Measurements from ENCODE around the gene SUPT6H. TPM values are rescaled to one million over a fixed set of nuclear protein-coding genes. Genes with fewer than 3 reads are reported as not detected.
"Not testable (repeated sequence)": the region's sequence is repeated elsewhere in the genome, so short reads cannot be mapped to it uniquely, and the experiment has no call there.

The SUPT6H gene
- total RNA-seq, 2 experiments from 2014 or later: 77.0 to 77.9 TPM

DNA sequence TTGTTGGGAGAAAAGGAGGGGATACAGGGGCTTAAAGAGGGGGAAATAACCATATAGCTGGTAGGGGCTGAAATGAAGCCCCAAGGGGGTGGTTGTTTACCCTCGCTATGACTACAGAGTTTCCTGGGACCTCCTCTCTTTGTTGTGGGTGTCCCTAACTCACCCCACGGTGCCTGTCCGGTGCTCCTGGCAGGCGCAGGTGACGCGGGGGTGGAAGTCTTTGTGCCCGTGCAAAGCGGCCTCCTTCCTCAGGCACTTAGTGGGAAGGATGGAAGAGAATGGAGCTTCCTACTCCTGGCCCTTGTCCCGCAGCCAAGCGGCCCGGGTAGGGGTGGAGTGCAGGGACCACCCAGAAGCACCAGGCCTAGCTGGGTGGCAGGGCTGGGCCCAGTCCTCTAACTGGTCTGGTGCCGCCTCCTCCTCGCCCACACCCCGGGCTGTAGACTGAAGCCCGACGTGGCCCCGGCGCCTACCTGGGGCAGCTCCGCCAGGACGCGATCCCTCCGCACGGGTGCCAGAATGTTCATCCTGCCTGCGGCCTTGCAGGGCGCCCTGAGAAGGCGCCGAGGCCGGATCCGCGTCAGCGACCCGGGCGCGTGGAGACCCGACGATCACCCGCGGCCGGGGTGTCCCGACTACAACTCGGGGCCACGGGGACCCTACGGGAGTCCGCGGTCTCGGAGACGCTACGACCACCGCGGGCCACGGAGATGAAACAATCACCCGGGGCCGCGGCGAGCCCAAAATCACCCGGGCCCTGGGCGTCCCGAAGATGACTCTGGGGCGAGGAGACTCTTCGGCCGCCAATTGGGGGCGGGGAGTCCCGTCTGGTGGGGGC, 55.0 kb downstream of the SUPT6H start:
- H3K27ac Mint-ChIP-seq: no peak overlapping the region
- H3K27me3 Mint-ChIP-seq: peaks cover 45% of the 10 kb centered on the region

DNA sequence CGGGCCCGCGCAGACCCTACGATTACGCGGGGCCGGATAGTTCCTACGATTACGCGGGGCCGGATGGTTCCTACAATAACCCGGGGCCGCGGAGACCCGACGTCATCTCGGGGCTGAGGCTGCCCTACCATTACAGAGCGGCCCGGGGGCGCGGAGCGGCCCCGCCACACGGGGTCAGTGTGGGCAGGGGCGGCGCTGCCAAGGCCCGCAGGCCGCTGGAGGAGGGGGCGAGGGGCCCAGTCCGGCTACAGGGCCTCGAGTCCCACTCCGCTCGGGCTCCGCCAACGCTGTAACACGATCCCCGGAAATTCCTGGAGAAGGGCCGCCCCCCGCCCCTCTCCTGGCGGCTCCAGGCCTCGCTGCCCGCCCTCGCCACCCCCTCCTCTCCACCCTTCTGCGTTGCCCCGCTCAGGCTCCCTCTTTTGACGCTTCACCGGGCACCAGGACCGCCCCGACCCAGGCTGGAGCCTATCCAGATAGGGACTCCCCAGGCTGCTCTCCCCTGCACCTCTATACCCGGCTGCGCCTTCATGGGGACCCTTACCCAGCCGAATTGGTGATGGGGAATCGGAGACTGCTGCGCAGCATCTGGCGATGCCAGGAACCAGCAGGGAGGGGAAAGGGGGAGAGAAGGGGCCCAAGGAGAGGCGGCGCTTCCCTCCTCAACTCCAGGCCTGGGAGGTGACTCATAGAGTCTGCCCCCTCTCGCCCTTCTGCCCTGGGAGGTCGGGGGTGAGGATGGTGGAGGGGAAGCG, 55.8 kb downstream of the SUPT6H start, which contains the start of gene RAB34:
RAB34 (minus strand) TSS at position 291 of the 755 bp plus-strand sequence. CDS start 602 bp downstream, outside the sequence.
- H3K36me3 Mint-ChIP-seq: peaks cover 30% of the 10 kb centered on the region
- H3K9me3 Mint-ChIP-seq: no peaks in the 10 kb centered on the region
- peak within 1 kb of the TSS; percentile 62 for H3K4me3 Mint-ChIP-seq
- H3K27me3 Mint-ChIP-seq: peaks cover 45% of the 10 kb centered on the region
- no peak for DNase-seq
- H3K4me1 Mint-ChIP-seq: peaks cover 20% of the 10 kb centered on the region
- peak within 1 kb of the TSS; percentile 64 for H3K27ac Mint-ChIP-seq

More for the DNA sequence above, 55.0 kb downstream of the SUPT6H start:
- Mint-ChIP-seq H3K9me3 (no peaks in the 10 kb centered on the region), H3K36me3 (peaks cover 22% of the 10 kb centered on the region), H3K4me3 (peak overlapping the region; percentile 29), H3K4me1 (peaks cover 17% of the 10 kb centered on the region)
- DNase-seq: no peak

DNA sequence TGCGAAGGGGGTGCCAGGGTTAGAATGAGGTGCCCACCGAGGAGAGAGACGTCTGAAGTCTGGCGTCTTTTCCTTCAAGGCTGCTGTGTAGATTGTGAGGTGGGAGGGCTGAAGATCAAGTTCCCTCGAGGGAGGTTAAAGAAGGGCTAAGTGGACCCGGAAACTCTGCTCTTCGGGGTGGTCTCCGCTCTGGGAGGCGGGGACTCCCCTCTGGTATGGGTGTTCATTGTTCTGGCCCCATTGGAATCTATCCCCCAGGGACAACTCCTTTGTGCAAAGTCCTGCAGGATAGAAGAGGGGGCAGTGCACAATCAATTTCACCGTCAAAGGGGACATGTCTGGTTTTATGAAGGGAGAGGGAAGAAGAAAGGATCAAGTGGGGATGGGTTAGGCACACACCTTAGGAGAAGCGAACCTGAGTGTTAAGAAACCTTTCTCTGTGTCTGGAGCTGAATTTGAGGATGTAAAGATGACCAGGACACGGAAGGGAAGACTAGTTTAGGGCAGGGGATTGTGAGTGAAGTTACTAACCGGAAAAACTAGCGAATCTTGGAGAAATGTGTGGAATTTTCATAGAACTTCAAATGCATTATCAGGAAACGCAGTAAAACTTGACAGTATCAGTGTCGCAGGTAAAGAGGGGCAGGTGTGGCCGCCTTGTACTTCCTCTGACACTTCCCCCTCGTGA, 56.5 kb downstream of the SUPT6H start:
- Mint-ChIP-seq H3K36me3 (peaks cover 37% of the 10 kb centered on the region), H3K4me3 (peak overlapping the region; percentile 62), H3K27ac (peak overlapping the region; percentile 64), H3K4me1 (peaks cover 25% of the 10 kb centered on the region), H3K9me3 (no peaks in the 10 kb centered on the region), H3K27me3 (peaks cover 45% of the 10 kb centered on the region)
- DNase-seq: no peak

DNA sequence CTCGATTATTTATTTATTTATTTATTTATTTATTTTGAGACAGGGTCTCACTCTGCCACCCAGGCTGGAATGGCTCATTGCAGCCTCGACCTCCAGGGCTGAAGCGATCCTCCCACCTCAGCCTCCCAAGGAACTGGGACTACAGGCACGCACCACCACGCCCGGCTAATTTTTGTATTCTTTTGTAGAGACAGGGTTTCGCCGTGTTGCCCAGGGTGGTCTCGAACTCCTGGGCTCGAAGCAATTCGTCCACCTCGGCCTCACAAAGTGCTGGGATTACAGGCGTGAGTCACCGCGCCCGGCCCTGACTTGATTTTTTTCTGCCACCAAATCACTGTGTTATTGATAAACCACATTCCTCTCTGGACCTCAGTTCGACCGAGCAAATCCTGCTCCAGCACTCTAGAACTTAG, 57.0 kb downstream of the SUPT6H start:
- DNase-seq: no peak

DNA sequence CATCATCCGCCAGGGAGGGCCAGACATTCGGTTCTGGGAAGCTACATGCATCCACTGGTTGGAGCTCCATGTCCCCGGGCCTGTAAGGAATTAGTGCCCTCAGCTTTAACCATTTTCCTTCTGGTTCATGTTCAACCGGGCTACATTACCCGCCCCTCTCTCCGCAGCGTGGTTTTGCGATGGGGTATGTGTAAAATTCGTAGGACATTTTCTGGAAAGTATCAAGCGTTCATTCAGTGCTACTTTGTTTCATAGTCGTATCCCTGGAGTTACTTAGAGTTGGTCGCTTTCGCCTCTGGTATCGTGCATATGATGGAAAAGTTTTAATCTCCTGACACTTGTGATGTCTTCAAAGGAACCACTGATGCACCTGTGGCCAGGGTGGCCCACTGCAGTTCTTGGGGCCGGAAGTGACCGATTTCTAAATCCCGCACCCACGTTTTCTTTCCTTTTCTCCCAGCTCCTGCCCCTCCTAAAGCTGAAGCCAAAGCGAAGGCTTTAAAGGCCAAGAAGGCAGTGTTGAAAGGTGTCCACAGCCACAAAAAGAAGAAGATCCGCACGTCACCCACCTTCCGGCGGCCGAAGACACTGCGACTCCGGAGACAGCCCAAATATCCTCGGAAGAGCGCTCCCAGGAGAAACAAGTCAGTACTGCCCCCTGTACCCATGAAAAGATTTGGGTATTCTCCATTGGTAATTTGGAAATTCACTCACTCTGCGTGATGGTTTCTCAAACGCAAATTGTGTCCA, 58.4 kb downstream of the SUPT6H start:
- Mint-ChIP-seq H3K4me3 (peak overlapping the region; percentile 100), H3K36me3 (peaks cover 56% of the 10 kb centered on the region), H3K4me1 (peaks cover 42% of the 10 kb centered on the region), H3K9me3 (no peaks in the 10 kb centered on the region), H3K27me3 (peaks cover 30% of the 10 kb centered on the region), H3K27ac (peak overlapping the region; percentile 100)
- DNase-seq: peak; percentile 42

More for the DNA sequence above, 57.0 kb downstream of the SUPT6H start:
- Mint-ChIP-seq H3K9me3 (no peaks in the 10 kb centered on the region), H3K27ac (peak overlapping the region; percentile 100), H3K36me3 (peaks cover 42% of the 10 kb centered on the region), H3K4me3 (peak overlapping the region; percentile 100), H3K27me3 (peaks cover 41% of the 10 kb centered on the region), H3K4me1 (peaks cover 31% of the 10 kb centered on the region)

DNA sequence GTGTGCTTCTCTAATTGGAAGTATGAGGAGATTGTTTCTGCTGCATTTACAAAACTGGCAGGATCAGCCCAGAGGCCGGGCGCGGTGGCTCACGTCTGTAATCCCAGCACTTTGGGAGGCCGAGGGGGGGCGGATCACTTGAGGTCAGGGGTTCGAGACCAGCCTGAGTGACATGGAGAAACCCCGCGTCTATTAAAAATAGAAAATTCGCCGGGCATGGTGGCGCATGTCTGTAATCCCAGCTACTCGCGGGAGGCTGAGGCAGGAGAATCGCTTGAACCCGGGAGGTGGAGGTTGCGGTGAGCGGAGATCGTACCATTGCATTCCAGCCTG, 59.0 kb downstream of the SUPT6H start:
- H3K9me3 Mint-ChIP-seq, DNase-seq: not testable (repeated sequence)
- H3K27me3 Mint-ChIP-seq: peaks cover 28% of the 10 kb centered on the region
- H3K4me3 Mint-ChIP-seq: peak overlapping the region; percentile 100
- H3K36me3 Mint-ChIP-seq: peaks cover 61% of the 10 kb centered on the region
- H3K27ac Mint-ChIP-seq: peak overlapping the region; percentile 100
- peaks cover 45% of the 10 kb centered on the region for H3K4me1 Mint-ChIP-seq

DNA sequence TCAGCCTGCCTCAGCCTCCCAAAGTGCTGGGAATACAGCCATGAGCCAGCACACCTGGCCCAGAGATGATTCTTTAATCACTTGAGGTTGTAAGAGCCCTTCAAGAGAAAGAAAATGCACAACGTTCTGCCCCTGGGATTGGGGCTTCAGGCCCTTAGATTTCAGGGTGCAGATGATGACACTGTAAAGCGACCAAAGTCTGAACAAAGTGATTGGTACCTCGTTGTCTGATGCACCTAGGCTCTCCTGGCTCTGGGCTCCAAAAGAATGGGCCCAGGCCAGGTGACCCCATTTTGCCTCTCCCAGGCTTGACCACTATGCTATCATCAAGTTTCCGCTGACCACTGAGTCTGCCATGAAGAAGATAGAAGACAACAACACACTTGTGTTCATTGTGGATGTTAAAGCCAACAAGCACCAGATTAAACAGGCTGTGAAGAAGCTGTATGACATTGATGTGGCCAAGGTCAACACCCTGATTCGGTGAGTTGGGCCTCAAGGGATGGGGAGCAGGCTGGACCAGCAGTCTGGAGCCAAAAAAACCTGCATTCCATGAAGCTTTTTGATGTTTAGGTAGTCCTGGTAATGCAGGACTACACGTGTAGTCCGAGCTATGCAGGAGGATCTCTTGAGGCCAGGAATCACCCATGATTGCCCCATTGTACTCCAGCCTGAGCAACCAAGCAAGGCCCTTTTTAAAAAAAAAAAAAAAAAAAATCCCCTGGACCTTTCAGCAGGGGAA, 60.6 kb downstream of the SUPT6H start:
- peaks cover 47% of the 10 kb centered on the region for H3K4me1 Mint-ChIP-seq
- peaks cover 61% of the 10 kb centered on the region for H3K36me3 Mint-ChIP-seq
- no peaks in the 10 kb centered on the region for H3K9me3 Mint-ChIP-seq
- H3K4me3 Mint-ChIP-seq: peak overlapping the region; percentile 100
- H3K27me3 Mint-ChIP-seq: peaks cover 20% of the 10 kb centered on the region
- no peak for DNase-seq
- peak overlapping the region; percentile 100 for H3K27ac Mint-ChIP-seq

DNA sequence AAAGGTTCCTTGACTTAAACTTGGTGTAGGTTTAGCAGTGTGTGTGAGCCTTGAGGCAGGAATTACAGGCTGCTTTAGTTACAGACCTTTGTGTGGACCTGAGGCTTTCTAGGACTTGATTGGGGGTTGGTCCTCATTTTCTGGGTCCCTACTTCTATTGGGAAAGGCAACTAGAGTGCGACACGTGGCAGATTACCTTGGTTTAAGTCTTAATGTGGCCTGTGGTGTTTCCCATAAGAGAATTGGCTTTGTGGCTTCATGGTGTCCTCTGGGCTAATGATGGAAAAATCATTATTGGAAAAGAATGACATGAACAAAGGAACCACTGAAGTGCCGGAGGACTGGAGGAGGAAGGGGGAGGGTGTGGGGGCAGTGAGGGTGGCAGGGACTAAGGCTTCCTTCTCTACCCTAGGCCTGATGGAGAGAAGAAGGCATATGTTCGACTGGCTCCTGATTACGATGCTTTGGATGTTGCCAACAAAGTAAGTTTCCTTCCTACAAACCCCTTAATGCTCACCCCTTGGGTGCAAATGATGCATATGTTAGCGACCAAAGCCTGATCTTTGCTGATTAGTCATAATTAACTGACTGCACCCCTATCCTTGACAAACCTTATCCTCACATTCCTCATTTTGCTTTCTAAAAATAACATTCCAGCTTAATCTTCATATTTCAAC, 61.3 kb downstream of the SUPT6H start:
- Mint-ChIP-seq H3K27me3 (peaks cover 15% of the 10 kb centered on the region), H3K27ac (peak overlapping the region; percentile 90), H3K4me3 (peak overlapping the region; percentile 100)

DNA sequence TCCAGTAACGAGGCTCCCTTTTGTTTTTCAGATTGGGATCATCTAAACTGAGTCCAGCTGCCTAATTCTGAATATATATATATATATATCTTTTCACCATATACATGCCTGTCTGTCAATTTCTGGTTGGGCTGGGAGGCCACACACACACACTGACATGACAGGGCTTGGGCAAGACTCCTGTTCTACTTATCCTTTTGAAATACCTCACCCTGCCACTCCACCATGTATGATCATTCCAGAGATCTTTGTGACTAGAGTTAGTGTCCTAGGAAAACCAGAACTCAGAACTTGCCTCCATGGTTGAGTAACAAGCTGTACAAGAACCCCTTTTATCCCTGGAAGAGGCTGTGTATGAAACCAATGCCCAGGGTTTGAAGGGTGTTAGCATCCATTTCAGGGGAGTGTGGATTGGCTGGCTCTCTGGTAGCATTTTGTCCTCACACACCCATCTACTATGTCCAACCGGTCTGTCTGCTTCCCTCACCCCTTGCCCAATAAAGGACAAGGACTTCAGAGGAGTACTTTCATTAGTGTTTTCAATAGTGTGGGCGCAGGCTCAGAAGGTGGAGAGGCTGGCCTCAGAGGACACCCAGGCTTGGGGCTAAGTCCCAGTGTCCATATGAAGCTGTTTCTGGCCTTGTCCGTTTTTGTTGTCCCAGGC, 62.0 kb downstream of the SUPT6H start:
- Mint-ChIP-seq H3K36me3 (peaks cover 61% of the 10 kb centered on the region), H3K4me3 (peak overlapping the region; percentile 100), H3K4me1 (peaks cover 44% of the 10 kb centered on the region), H3K27ac (peak overlapping the region; percentile 90), H3K27me3 (peaks cover 13% of the 10 kb centered on the region)
- not testable (repeated sequence) for H3K9me3 Mint-ChIP-seq, DNase-seq

More for the DNA sequence above, 61.3 kb downstream of the SUPT6H start:
- no peak for DNase-seq
- Mint-ChIP-seq H3K36me3 (peaks cover 61% of the 10 kb centered on the region), H3K4me1 (peaks cover 47% of the 10 kb centered on the region), H3K9me3 (no peaks in the 10 kb centered on the region)

DNA sequence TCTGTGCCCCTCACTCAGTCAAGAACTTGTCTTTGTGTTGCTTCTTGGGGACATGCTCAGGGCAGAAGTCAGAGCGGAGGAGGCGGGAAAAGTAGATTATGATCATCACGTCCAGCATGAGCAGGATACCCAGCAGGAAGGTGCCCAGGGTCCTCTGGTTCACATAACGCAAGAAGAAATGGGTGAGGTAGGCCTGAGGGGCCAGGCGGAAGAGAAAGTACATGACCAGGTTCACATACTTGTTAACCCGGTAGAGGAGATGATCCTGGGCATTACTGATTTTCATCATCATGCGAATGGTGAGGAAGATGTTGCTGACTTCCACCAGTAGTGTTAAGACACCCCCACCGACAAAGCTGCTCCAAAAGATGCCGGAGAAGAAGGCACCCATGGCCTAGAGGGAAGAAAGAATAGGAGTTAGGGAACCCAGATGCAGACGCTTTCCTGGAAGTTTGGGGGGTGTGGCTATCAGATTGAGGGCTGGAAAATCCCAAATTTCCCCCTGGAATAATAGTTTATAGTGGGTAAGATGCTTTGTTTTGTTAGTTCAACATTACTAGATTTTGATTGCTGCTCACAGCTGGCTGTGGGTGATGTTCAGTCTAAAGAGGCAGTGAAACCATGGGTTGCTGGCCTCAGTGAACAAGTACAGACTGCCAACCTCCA, 62.6 kb downstream of the SUPT6H start:
- H3K27me3 Mint-ChIP-seq: peaks cover 13% of the 10 kb centered on the region
- no peaks in the 10 kb centered on the region for H3K9me3 Mint-ChIP-seq
- peaks cover 61% of the 10 kb centered on the region for H3K36me3 Mint-ChIP-seq
- no peak for DNase-seq
- H3K27ac Mint-ChIP-seq: peak overlapping the region; percentile 90
- peaks cover 44% of the 10 kb centered on the region for H3K4me1 Mint-ChIP-seq
- peak overlapping the region; percentile 100 for H3K4me3 Mint-ChIP-seq

DNA sequence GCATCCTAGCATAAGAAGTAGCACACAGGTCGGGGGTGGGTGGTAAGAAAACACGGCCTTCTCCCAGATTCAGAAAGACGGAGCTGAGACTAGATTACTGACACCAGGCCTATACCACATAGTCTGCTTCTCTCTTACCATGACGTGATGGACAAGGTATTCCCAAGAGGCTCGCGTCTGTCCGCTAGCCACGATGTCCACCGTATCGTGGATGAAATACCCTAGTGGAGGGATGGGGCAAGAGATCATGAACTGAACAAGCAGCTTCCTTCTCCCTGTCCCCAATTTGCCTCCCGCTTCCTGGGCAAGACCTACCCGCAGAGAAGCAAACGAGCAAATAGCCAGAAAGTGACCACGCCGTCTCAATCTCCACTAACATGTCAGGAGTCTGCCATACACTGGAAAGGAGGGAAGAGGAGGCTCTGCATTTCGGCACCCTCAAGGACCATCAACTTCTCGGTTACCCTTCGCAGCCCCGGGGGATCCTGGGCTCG, 63.2 kb downstream of the SUPT6H start:
- Mint-ChIP-seq H3K4me3 (peak overlapping the region; percentile 100), H3K27me3 (peaks cover 9% of the 10 kb centered on the region), H3K36me3 (peaks cover 56% of the 10 kb centered on the region), H3K27ac (peak overlapping the region; percentile 90), H3K4me1 (peaks cover 46% of the 10 kb centered on the region), H3K9me3 (no peaks in the 10 kb centered on the region)
- peak; percentile 41 for DNase-seq

DNA sequence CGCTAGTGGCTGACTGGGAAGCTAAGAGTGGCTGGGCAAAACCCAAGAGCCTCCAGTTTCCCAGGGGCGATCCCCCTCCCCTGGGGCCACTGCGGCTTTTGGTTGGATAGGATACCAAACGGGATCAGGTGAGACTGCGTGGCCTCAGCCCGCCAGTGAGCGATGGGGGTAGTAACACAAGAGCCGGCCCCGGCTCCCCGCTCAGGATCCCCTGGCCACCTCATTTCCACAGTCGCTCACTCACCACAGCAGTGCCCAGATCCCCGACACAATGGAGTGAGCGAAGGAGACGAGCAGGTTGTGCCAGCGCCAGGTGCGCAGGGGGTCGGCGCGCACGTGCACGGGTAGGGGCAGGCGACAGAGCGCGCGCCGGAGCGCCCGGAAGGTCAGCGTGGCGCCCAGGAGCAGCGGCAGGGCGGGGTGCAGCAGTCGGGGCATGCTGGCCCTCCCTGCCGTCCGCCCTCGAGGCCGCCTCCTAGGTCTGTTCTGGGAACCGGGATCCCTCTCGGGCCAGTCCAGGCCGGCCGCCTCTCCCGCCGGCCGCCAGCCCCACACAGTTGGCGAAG, 63.7 kb downstream of the SUPT6H start:
- Mint-ChIP-seq H3K27ac (peak overlapping the region; percentile 90), H3K36me3 (peaks cover 50% of the 10 kb centered on the region), H3K27me3 (peaks cover 6% of the 10 kb centered on the region), H3K9me3 (no peaks in the 10 kb centered on the region), H3K4me3 (peak overlapping the region; percentile 100), H3K4me1 (peaks cover 46% of the 10 kb centered on the region)
- DNase-seq: peak; percentile 81

All from activated naive CD8-positive, alpha-beta T cell treated with anti-CD3 and anti-CD28 coated beads for 36 hours (primary cell).